ENCODE data around the gene FAF1.

FAF1 gene

DNA sequence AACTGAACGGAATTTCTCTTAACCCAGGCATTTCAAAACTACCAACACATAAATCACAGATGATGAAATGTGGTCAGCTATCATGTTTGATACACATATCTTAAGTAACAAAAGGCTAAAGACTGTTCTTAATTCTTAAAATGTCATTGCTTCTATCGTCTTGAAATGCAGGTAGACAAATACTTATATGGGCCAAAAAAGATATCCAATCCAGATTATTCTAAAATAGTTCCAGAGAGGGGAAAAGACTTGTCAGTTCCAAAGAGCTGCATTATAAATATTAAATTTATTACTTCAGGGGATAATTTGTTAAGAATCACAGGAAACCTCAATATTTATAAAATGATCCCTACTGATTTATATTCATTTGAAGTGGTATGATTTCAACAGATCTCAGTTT, 259.4 kb downstream of the FAF1 start:
- Histone ChIP-seq H3K36me3 (ENCODE audit: insufficient read depth, low read length) (no peaks in the 10 kb centered on the region), H3K27me3 (ENCODE audit: insufficient read depth, low read length) (no peaks in the 10 kb centered on the region), H3K4me1 (ENCODE audit: insufficient read depth, low read length) (peaks cover 77% of the 10 kb centered on the region), H3K9ac (ENCODE audit: low read depth, low read length) (0 out of 2 replicates have a peak overlapping the region, but pooled peaks have one; percentile 0), H3K9me3 (ENCODE audit: insufficient read depth, low read depth, low read length) (no peaks in the 10 kb centered on the region), H3K27ac (ENCODE audit: low read depth, low read length) (peak overlapping the region; percentile 88), H3K4me3 (ENCODE audit: low read length) (peak overlapping the region; percentile 42)
- WGBS, result no CpG with 5 or more reads among the region's 2 CpGs

GRCh38 chr1:50700214-50700613, 259.9 kb downstream of the FAF1 start:
- Histone ChIP-seq H3K9ac (ENCODE audit: low read depth, low read length) (peak overlapping the region; percentile 64), H3K27me3 (ENCODE audit: insufficient read depth, low read length) (no peaks in the 10 kb centered on the region), H3K9me3 (ENCODE audit: insufficient read depth, low read depth, low read length) (no peaks in the 10 kb centered on the region), H3K4me3 (ENCODE audit: low read length) (peak overlapping the region; percentile 42), H3K36me3 (ENCODE audit: insufficient read depth, low read length) (no peaks in the 10 kb centered on the region), H3K27ac (ENCODE audit: low read depth, low read length) (peak overlapping the region; percentile 88), H3K4me1 (ENCODE audit: insufficient read depth, low read length) (peaks cover 73% of the 10 kb centered on the region)
- 0% methylated on average over 3 of the region's 4 CpGs for WGBS

DNA sequence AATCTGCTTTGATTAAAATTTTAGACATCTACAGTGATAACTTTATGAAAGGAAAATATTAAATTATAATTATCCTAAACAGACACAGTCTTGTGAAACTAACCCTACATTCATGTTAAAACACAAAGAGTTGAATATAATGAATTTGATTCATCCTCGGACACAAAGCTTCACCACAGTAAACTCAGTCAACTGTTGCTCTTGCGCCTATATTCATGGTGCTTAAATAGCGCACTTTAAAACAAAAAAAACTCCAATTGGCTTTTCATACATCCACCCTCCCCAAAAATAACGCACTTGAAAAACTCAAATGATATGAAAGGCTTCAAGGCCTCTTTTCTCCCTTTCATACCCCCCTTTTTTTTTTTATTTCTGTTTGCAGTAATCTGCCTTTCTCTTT, 260.3 kb downstream of the FAF1 start:
- Histone ChIP-seq H3K27me3 (ENCODE audit: insufficient read depth, low read length) (no peaks in the 10 kb centered on the region), H3K27ac (ENCODE audit: low read depth, low read length) (peak overlapping the region; percentile 88), H3K9ac (ENCODE audit: low read depth, low read length) (peak overlapping the region; percentile 64), H3K4me3 (ENCODE audit: low read length) (peak overlapping the region; percentile 42), H3K4me1 (ENCODE audit: insufficient read depth, low read length) (peaks cover 69% of the 10 kb centered on the region), H3K36me3 (ENCODE audit: insufficient read depth, low read length) (no peaks in the 10 kb centered on the region), H3K9me3 (ENCODE audit: insufficient read depth, low read depth, low read length) (no peaks in the 10 kb centered on the region)
- WGBS, result 5% methylated on average over 4 of the region's 4 CpGs

GRCh38 chr1:50697440-50698421, 262.3 kb downstream of the FAF1 start:
- H3K4me3 ChIP-seq (ENCODE audit: low read length), result no peak overlapping the region
- no peak overlapping the region for H3K9ac ChIP-seq (ENCODE audit: low read depth, low read length)
- H3K36me3 ChIP-seq (ENCODE audit: insufficient read depth, low read length), result no peaks in the 10 kb centered on the region
- no peaks in the 10 kb centered on the region for H3K9me3 ChIP-seq (ENCODE audit: insufficient read depth, low read depth, low read length)
- peaks cover 54% of the 10 kb centered on the region for H3K4me1 ChIP-seq (ENCODE audit: insufficient read depth, low read length)
- H3K27ac ChIP-seq (ENCODE audit: low read depth, low read length), result no peak overlapping the region; the same call in 1 of the 2 replicates
- no peaks in the 10 kb centered on the region for H3K27me3 ChIP-seq (ENCODE audit: insufficient read depth, low read length)
- WGBS, result 98% methylated on average over 3 of the region's 3 CpGs

GRCh38 chr1:50693829-50694228, 266.2 kb downstream of the FAF1 start:
- Histone ChIP-seq H3K9ac (ENCODE audit: low read depth, low read length) (no peak overlapping the region), H3K27me3 (ENCODE audit: insufficient read depth, low read length) (no peaks in the 10 kb centered on the region), H3K36me3 (ENCODE audit: insufficient read depth, low read length) (no peaks in the 10 kb centered on the region), H3K4me3 (ENCODE audit: low read length) (no peak overlapping the region), H3K9me3 (ENCODE audit: insufficient read depth, low read depth, low read length) (no peaks in the 10 kb centered on the region), H3K4me1 (ENCODE audit: insufficient read depth, low read length) (peaks cover 16% of the 10 kb centered on the region), H3K27ac (ENCODE audit: low read depth, low read length) (no peak overlapping the region)
- WGBS, result 100% methylated on average over 1 of the region's 2 CpGs

GRCh38 chr1:50684185-50684584, 275.9 kb downstream of the FAF1 start:
- 95% methylated on average over 3 of the region's 3 CpGs for WGBS
- Histone ChIP-seq H3K27ac (ENCODE audit: low read depth, low read length) (no peak overlapping the region), H3K4me3 (ENCODE audit: low read length) (no peak overlapping the region), H3K36me3 (ENCODE audit: insufficient read depth, low read length) (peaks cover 4% of the 10 kb centered on the region; the same call in 1 of the 2 replicates), H3K27me3 (ENCODE audit: insufficient read depth, low read length) (no peaks in the 10 kb centered on the region), H3K9me3 (ENCODE audit: insufficient read depth, low read depth, low read length) (no peaks in the 10 kb centered on the region), H3K4me1 (ENCODE audit: insufficient read depth, low read length) (peaks cover 6% of the 10 kb centered on the region), H3K9ac (ENCODE audit: low read depth, low read length) (no peak overlapping the region)

DNA sequence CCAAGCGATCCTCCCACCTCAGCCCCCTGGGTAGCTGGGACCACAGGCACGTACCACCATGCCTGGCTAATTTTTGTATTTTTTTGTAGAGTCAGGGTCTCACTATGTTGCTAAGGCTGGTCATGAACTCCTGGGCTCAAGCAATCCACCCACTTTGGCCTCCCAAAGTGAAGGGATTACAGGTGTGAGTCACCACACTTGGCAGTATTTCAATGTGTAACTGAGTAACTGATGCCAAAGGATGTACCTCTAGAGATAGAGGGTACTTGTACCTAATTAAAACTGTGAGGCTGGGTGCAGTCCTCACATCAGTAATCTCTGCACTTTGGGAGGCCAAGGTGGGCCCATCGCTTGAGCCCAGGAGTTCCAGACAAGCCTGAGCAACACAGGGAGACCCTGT, 278.1 kb downstream of the FAF1 start:
- Histone ChIP-seq H3K4me3 (ENCODE audit: low read length) (no peak overlapping the region), H3K36me3 (ENCODE audit: insufficient read depth, low read length) (no peaks in the 10 kb centered on the region), H3K4me1 (ENCODE audit: insufficient read depth, low read length) (peaks cover 6% of the 10 kb centered on the region), H3K27ac (ENCODE audit: low read depth, low read length) (no peak overlapping the region), H3K9me3 (ENCODE audit: insufficient read depth, low read depth, low read length) (no peaks in the 10 kb centered on the region), H3K27me3 (ENCODE audit: insufficient read depth, low read length) (no peaks in the 10 kb centered on the region), H3K9ac (ENCODE audit: low read depth, low read length) (no peak overlapping the region)
- 88% methylated on average over 3 of the region's 3 CpGs for WGBS

DNA sequence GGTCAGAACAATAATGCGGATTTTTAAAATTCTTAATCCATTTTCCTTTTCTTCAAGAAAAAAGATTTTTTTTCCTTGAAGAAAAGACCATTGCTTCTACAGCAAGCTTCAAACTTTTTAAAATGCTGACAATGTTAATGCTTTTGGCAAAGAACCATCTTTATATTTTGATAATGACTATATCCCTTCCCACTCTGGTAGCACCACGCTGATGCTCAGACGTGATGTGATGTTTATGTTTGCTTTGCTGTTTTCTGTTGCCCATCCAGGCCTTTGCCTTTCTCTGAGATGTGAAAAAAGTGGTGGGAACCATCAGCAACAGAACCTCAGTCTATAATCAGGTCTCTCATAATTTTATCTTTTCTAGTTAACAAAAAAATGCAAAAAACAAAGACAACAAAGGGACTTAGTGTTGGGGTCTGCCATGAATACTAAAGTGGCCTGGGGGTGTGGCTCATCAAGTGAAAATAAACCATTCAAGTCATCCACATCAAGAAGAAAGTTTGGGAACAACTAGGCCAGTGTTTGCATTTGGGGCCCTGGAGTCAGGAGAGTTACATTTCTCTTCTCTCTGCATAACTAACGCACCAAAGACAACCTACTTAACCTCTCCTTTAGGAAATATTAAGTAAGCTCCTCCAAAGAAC, 292.2 kb downstream of the FAF1 start:
- no peaks in the 10 kb centered on the region for H3K9me3 ChIP-seq (ENCODE audit: insufficient read depth, low read depth, low read length)
- H3K4me1 ChIP-seq (ENCODE audit: insufficient read depth, low read length), result peaks cover 18% of the 10 kb centered on the region
- 95% methylated on average over 1 of the region's 4 CpGs for WGBS
- H3K27me3 ChIP-seq (ENCODE audit: insufficient read depth, low read length), result no peaks in the 10 kb centered on the region
- H3K4me3 ChIP-seq (ENCODE audit: low read length), result no peak overlapping the region
- H3K9ac ChIP-seq (ENCODE audit: low read depth, low read length), result no peak overlapping the region
- H3K27ac ChIP-seq (ENCODE audit: low read depth, low read length), result peak overlapping the region; percentile 9; the same call in 1 of the 2 replicates
- no peaks in the 10 kb centered on the region for H3K36me3 ChIP-seq (ENCODE audit: insufficient read depth, low read length)

GRCh38 chr1:50667272-50667671, 292.8 kb downstream of the FAF1 start:
- H3K27ac ChIP-seq (ENCODE audit: low read depth, low read length), result no peak overlapping the region
- no peaks in the 10 kb centered on the region for H3K27me3 ChIP-seq (ENCODE audit: insufficient read depth, low read length)
- no peak overlapping the region for H3K9ac ChIP-seq (ENCODE audit: low read depth, low read length)
- no peaks in the 10 kb centered on the region for H3K9me3 ChIP-seq (ENCODE audit: insufficient read depth, low read depth, low read length)
- no peaks in the 10 kb centered on the region for H3K36me3 ChIP-seq (ENCODE audit: insufficient read depth, low read length)
- H3K4me3 ChIP-seq (ENCODE audit: low read length), result no peak overlapping the region
- WGBS, result 100% methylated on average over 2 of the region's 2 CpGs
- H3K4me1 ChIP-seq (ENCODE audit: insufficient read depth, low read length), result peaks cover 20% of the 10 kb centered on the region

DNA sequence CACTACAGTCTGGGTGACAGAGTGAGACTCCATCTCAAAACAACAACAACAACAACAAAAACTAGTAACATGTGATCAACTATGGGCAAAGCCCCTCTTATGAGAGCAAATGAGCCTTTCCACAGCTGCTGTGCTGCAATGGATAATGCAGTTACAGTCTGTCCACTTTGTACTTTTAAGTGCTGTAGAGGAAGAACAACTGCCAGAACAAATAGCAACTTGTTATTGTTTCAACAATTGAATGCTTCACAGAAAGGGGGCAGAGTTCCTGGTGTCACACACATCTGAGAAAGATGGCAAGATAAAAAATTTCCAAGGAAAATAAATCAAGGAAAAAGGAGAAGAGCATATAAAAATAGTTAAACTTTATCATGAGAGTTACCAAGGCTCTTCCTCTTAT, 293.2 kb downstream of the FAF1 start:
- Histone ChIP-seq H3K9ac (ENCODE audit: low read depth, low read length) (no peak overlapping the region), H3K4me1 (ENCODE audit: insufficient read depth, low read length) (peaks cover 24% of the 10 kb centered on the region), H3K36me3 (ENCODE audit: insufficient read depth, low read length) (no peaks in the 10 kb centered on the region), H3K27ac (ENCODE audit: low read depth, low read length) (no peak overlapping the region), H3K27me3 (ENCODE audit: insufficient read depth, low read length) (no peaks in the 10 kb centered on the region), H3K4me3 (ENCODE audit: low read length) (no peak overlapping the region), H3K9me3 (ENCODE audit: insufficient read depth, low read depth, low read length) (no peaks in the 10 kb centered on the region)

GRCh38 chr1:50665413-50665812, 294.7 kb downstream of the FAF1 start:
- Histone ChIP-seq H3K27ac (ENCODE audit: low read depth, low read length) (no peak overlapping the region), H3K4me3 (ENCODE audit: low read length) (no peak overlapping the region), H3K27me3 (ENCODE audit: insufficient read depth, low read length) (no peaks in the 10 kb centered on the region), H3K36me3 (ENCODE audit: insufficient read depth, low read length) (no peaks in the 10 kb centered on the region), H3K9me3 (ENCODE audit: insufficient read depth, low read depth, low read length) (no peaks in the 10 kb centered on the region), H3K9ac (ENCODE audit: low read depth, low read length) (no peak overlapping the region), H3K4me1 (ENCODE audit: insufficient read depth, low read length) (peaks cover 29% of the 10 kb centered on the region)
- 85% methylated on average over 1 of the region's 2 CpGs for WGBS
